Chondrocyte (in vitro differentiated cells): ENCODE measurements around the gene RAP1A. TPM values are rescaled to one million over a fixed set of nuclear protein-coding genes. Genes with fewer than 3 reads are reported as not detected.

Source experiments
- DNase-seq: peaks from one replicate; pipeline ENCODE4 v3.0.0; 2021; ENCODE audit warnings: mixed read lengths, low spot score
- H3K27ac Mint-ChIP-seq: one replicate; pipeline ENCODE4 v1.8.0; 2021; ENCODE audit warnings: mild to moderate bottlenecking, moderate library complexity, mixed read lengths; ENCODE audit not compliant: unreplicated experiment
- H3K27me3 Mint-ChIP-seq: 2 replicates; pipeline ENCODE4 v1.8.0; 2021; ENCODE audit warnings: low read depth, mixed read lengths
- H3K36me3 Mint-ChIP-seq: 2 replicates; pipeline ENCODE4 v1.8.0; 2021; ENCODE audit warnings: low read depth, mixed read lengths
- H3K4me1 Mint-ChIP-seq: 2 replicates; pipeline ENCODE4 v1.8.0; 2021; ENCODE audit warnings: low read depth, mild to moderate bottlenecking, mixed read lengths
- H3K4me3 Mint-ChIP-seq: one replicate; pipeline ENCODE4 v1.8.0; 2021; ENCODE audit warnings: mild to moderate bottlenecking, moderate library complexity, mixed read lengths; ENCODE audit not compliant: unreplicated experiment
- H3K9me3 Mint-ChIP-seq: 2 replicates; pipeline ENCODE4 v1.8.0; 2021; ENCODE audit warnings: low read depth, mixed read lengths
- total RNA-seq: library from RNA; stranded (reverse); gene quantifications from 3 replicates; pipeline ENCODE4 v1.2.1, GENCODE V29; 2021
- TF ChIP-seq, protein P1 (sequence below): fragments of 200-600 bp; sonication (generic); IDR thresholded peaks from 2 replicates; pipeline ENCODE4 v1.5.0; 2021; ENCODE audit warnings: antibody characterized with exemption, mild to moderate bottlenecking, moderate library complexity

The RAP1A gene
- total RNA-seq, 1 donor from 2014 or later, result 60.5 TPM

DNA sequence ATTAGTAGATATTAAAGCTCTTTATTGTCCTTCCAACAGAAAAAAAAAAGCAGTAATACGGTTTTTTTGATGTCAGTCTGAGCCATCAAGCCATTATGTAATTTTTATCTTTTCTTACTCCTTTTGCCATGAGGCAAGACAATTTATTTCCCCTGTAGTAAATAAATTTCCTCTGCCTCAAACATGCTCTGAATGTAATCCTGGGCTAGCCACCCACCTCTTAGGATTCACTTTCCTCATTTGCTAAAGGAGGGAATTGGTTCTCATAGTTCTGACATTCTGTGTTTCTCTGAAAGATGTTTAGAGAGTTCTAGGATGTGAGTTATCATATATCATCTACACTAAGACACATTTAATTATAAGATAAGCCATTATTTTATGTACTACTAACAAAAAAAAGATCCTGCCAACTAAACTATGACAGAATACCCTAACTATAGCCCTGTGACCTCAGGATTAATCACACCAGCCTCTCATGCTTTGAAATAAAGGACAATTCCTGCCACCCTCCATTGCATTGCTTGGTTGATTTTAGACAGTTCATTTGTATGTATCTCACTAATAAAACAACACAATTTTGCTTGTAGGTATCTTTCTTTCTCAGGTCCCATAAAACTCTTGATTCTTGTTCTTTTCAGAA lies 34.0 kb upstream of the RAP1A start:
- no peak overlapping the region for H3K27ac Mint-ChIP-seq
- TF ChIP-seq, protein P1, sequence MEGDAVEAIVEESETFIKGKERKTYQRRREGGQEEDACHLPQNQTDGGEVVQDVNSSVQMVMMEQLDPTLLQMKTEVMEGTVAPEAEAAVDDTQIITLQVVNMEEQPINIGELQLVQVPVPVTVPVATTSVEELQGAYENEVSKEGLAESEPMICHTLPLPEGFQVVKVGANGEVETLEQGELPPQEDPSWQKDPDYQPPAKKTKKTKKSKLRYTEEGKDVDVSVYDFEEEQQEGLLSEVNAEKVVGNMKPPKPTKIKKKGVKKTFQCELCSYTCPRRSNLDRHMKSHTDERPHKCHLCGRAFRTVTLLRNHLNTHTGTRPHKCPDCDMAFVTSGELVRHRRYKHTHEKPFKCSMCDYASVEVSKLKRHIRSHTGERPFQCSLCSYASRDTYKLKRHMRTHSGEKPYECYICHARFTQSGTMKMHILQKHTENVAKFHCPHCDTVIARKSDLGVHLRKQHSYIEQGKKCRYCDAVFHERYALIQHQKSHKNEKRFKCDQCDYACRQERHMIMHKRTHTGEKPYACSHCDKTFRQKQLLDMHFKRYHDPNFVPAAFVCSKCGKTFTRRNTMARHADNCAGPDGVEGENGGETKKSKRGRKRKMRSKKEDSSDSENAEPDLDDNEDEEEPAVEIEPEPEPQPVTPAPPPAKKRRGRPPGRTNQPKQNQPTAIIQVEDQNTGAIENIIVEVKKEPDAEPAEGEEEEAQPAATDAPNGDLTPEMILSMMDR, result no peak
- peaks cover 3% of the 10 kb centered on the region for H3K27me3 Mint-ChIP-seq
- DNase-seq, result no peak
- no peaks in the 10 kb centered on the region for H3K9me3 Mint-ChIP-seq
- no peak overlapping the region for H3K4me3 Mint-ChIP-seq
- no peaks in the 10 kb centered on the region for H3K4me1 Mint-ChIP-seq
- H3K36me3 Mint-ChIP-seq, result peaks cover 3% of the 10 kb centered on the region

DNA sequence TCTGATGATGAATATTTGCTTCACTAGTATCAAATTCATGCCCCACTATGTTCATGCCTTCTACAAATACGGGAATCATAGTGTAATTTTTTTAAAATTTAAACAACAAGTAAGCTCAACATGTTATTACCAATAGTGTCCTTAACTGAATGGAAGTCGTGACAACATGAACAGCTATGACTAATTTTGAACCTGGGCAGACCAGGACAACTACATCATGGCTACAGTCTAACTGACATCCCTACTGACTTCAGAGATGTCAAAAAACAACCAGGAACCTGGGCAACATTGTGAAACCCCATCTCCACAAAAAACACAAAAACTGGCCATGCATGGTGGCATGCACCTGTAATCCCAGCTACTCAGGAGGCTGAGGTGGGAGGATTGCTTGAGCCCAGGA lies 33.5 kb upstream of the RAP1A start:
- no peak overlapping the region for H3K27ac Mint-ChIP-seq
- peaks cover 1% of the 10 kb centered on the region for H3K36me3 Mint-ChIP-seq
- no peak for DNase-seq
- peaks cover 3% of the 10 kb centered on the region for H3K27me3 Mint-ChIP-seq
- no peak overlapping the region for H3K4me3 Mint-ChIP-seq
- no peaks in the 10 kb centered on the region for H3K9me3 Mint-ChIP-seq
- no peaks in the 10 kb centered on the region for H3K4me1 Mint-ChIP-seq
- TF ChIP-seq, protein P1, result no peak

DNA sequence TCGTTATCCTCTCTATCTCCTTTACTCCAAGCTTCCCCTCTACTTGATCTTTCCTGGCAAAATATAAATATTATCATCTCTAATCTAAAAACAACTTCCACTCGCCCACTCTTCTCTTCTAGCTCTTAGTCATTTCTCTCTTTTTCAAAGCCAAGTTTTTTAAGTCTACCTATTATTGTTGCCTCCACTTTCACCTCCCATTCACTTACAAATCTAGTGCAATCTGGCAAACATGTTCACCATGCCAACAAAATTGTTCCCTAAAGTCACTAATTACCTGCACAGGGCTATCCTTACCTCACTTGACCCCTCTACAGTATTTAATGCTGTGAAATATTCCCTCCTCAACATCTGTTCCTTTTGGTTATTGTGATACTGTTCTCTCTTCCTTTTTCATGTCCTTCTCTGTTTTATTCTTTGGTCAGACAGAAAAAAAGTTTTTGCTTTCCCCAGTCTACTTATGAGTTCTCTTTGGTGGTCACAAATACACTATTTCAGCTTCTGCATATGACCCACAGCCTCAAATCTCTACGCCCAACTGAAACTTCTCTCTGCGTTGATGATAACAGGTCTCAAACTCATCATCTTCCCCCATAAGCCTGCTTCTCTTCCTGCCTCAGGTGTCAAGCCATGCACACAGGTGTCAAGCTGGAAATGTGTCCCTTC lies 31.9 kb upstream of the RAP1A start:
- H3K4me3 Mint-ChIP-seq, result no peak overlapping the region
- H3K36me3 Mint-ChIP-seq, result peaks cover 1% of the 10 kb centered on the region
- H3K27me3 Mint-ChIP-seq, result peaks cover 3% of the 10 kb centered on the region
- peaks cover 7% of the 10 kb centered on the region for H3K4me1 Mint-ChIP-seq
- H3K27ac Mint-ChIP-seq, result no peak overlapping the region
- TF ChIP-seq, protein P1, result no peak
- no peak for DNase-seq
- no peaks in the 10 kb centered on the region for H3K9me3 Mint-ChIP-seq

DNA sequence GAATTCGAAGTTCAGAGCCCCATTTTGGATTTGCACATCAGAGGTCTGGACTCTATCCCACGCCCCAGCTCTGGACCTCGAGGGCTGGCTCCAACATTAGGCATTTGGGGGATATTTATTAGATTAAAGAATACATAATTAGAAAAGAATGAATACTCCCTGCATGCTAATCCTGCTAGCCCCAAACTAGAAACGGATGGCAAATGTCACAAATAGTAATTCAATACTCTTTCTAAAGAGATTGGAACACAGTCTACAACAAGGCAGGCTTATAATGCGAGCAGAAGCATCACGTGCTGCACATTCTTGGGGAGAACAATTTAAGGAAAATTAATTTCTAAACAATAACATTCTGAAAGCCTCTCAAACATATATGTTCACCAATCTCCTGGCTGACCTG lies 27.7 kb upstream of the RAP1A start:
- Mint-ChIP-seq H3K9me3 (no peaks in the 10 kb centered on the region), H3K27me3 (no peaks in the 10 kb centered on the region), H3K4me1 (peaks cover 21% of the 10 kb centered on the region), H3K36me3 (no peaks in the 10 kb centered on the region), H3K4me3 (no peak overlapping the region), H3K27ac (no peak overlapping the region)
- TF ChIP-seq, protein P1, result no peak
- no peak for DNase-seq

DNA sequence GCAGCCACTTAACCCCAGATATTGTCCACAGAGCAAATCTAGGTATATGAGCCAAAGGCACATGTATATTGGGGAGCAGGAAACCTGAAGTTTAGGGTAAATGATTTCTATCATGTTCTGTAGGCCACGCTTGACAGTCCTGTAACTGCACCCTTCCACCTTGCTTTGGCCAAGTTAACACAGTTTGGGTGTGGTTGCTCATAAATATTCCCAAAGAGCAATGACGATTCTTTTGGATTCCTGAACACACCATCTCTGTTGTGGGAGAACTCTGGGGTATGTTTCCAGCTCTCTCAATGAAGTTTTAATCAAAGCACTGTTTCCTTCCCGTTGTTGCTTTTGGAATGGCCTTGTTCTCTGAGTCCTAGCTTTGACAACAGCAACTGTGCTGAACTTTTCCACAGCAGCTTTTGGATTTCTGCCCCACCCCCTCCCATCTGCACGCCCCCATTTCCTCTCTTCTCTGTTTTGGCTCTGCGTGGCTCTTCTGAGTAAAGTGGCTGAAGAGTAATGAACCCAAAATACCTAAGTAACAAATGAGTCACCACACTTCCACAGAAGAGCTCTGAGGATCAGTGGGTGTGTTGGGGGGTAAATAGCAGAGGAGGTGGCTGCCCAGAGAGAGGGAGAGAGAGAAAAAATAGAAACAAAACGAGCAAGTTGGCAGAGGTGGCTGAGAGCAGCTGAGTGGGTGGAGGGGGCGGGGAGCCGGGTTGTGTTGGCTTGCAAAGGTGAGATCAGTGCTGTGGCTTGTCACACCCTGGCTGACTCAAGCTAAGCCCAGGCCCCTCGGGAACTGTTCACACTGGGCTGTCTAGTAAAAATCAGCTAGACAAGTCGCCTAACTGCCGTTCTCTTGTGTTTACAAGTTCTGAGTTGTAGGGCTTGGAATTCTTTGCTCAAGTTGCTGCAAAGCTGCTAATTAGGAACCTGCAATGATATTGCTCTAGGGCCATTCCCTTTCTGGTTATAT lies 26.9 kb upstream of the RAP1A start:
- no peaks in the 10 kb centered on the region for H3K9me3 Mint-ChIP-seq
- peak overlapping the region; percentile 40 for H3K4me3 Mint-ChIP-seq
- H3K27me3 Mint-ChIP-seq, result no peaks in the 10 kb centered on the region
- no peak for DNase-seq
- TF ChIP-seq, protein P1, result no peak
- H3K27ac Mint-ChIP-seq, result peak overlapping the region; percentile 85
- H3K4me1 Mint-ChIP-seq, result peaks cover 21% of the 10 kb centered on the region
- no peaks in the 10 kb centered on the region for H3K36me3 Mint-ChIP-seq
